A549 treated with Hydrocortisone at 1 μM for 4 hours (cell line): Measurements from ENCODE around the gene FBXO24. TPM values are rescaled to one million over a fixed set of nuclear protein-coding genes. Genes with fewer than 3 reads are reported as not detected.

Source experiments
- total RNA-seq: library from RNA; stranded (reverse); fragments of 200-300 nt; extraction: Qiagen RNA extraction; gene quantifications from 5 replicates; pipeline ENCODE4 v1.2.3, GENCODE V29; 2022

The FBXO24 gene, protein sequence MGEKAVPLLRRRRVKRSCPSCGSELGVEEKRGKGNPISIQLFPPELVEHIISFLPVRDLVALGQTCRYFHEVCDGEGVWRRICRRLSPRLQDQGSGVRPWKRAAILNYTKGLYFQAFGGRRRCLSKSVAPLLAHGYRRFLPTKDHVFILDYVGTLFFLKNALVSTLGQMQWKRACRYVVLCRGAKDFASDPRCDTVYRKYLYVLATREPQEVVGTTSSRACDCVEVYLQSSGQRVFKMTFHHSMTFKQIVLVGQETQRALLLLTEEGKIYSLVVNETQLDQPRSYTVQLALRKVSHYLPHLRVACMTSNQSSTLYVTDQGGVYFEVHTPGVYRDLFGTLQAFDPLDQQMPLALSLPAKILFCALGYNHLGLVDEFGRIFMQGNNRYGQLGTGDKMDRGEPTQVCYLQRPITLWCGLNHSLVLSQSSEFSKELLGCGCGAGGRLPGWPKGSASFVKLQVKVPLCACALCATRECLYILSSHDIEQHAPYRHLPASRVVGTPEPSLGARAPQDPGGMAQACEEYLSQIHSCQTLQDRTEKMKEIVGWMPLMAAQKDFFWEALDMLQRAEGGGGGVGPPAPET
- total RNA-seq: 0.07 to 0.35 TPM (median 0.28 TPM) in 5 replicates

DNA sequence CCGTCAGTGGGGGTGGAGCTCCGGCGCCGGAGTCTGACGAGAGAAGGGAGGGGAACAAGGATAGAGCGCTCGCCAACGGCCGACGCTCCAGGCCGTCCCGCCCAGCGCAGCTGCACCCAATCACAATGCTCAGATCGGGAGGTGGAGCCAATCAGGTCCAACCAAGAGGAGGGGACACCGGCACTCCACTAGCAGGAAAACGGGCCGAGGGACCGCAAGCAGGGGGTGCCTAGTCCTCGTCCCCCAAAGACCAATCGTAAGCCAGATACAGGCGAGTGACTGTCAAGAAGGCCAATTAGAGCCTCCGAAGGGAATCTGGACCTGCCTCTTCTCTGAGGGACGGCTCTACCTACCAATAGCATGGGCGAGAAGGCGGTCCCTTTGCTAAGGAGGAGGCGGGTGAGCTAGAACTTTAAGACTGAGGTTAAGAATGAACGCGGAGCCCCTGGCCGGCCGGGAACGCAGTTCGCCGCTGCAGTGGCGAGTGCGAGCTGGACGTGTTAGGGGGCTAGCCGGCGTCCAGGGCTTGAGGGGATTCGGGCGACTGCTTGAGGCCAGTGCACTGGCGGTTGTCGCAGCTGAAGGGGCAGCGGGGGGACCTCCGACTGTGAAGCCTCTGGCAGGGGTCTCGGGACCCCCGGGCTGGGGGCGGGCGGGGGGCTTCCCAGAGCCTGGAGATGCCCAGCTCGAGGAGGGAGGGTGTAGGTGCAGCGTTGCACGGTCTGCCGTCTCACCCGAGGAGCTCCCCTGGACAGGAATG, at the start of gene FBXO24:
FBXO24 (plus strand) TSS at position 63 of the 760 bp plus-strand sequence; CDS start at position 361, 298 bp downstream.

DNA sequence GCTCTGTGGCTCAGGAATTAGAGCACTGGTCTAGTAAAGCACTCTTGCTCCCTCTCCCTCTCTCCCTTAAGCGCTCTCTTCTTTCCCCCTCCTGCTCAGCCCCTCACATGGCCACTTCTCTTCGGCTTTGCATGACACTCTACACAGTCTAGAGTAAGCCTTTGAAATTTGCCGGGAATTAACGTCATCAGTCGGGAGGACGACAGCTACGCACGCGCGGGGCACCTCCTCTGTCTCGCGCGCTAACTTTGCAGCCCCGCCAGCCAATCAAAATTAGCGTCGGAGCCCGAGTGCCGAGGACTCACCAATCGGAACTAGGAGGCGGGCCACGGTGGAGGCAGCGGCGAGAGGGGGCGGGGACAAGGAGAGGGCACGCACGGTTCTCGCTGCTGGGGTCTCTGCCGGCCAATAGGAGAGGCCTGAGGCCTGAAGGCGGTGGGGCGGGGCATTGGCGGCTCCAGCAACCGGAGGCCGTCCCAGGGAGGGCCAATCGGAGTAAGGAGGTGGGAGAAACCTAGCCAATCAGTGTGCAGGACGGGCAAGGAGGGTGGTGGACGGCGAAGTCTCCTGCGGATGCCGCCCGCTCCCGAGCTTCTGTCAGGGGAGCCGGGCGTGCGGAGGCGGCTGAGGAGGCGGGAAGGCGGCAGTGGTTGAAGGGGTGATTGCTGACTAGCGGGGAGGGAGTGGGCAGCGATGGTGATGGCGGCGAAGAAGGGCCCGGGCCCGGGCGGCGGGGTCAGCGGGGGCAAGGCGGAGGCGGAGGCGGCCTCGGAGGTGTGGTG, 47.3 kb upstream of the FBXO24 start, which contains the start of gene AGFG2:
AGFG2 (plus strand) TSS at position 550 of the 782 bp plus-strand sequence; CDS start at position 694, 144 bp downstream.

DNA sequence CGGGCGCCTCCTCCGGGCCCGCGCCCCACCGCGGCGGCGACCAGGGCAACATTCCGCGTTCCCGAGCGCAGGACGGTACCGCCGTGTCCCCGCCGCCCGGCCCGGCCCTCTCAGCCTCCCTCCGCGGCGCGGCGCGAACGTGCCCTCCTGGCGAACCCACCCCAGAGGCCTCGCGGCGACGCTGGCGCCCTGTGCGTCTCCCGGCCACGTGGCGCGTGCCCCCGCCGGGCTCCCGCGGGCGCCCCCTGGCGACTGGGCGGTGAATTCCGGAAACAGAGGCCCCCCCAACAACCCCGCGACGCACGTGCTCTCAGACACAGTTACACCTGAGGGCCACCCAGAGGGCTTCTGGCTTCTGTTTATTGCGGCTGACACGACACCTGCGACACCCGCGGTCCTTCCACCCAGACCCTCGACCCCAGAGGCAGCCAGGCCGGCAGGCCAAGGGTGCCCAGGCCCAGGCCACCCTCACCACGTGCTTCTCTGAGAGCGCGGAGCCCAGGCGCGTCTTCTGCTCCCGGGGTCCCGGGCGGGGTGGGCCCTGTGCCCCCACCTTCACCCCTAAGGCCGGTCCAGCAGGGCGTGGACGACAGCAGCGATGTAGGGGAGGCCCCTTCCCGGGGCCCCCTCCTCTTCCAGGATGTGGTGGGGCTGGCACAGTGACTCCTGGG, 12.3 kb upstream of the FBXO24 start, which contains the start of gene SAP25:
SAP25 (minus strand) TSS at position 210 of the 671 bp plus-strand sequence; CDS start at position 52, 158 bp downstream.

DNA sequence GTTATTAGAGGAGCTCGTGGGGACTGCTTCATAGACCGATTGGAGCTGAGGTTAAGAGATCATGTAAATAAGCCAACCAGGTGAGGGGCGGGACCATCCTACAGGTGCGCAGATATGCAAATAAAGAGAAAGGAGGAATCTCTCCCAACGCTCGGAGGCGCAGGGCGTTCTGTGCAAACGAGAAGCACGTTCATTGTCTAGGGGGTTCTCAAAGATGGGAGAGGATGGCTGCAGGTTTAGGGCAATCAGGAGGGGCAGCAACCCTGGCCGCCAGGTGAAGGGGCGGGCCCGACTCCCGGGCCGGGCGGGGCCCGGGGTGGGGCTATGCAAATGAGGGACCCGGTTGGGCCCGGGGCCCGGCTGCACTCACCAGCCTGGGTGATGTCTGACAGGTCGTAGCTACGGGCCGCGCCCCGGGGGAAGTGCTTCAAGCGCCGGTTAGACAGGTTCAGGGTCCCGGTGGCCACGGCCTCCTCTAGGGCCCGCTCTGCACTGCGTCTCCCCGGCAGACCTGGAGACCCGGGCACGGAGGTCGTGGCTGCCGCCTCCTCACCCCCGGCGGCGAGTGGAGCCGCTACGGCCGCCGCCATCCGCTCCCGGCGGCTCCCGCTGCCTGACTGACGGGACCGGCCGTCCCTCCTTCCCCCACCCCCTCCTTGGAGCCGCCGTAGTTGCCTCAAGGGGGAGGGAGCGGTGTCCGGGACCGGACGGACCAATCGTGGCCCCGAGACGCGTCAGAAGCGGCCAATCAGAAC, 440 bp upstream of the FBXO24 start, which contains the start of gene LRCH4:
LRCH4 (minus strand) TSS at position 619 of the 755 bp plus-strand sequence; CDS start at position 590, 29 bp downstream.

DNA sequence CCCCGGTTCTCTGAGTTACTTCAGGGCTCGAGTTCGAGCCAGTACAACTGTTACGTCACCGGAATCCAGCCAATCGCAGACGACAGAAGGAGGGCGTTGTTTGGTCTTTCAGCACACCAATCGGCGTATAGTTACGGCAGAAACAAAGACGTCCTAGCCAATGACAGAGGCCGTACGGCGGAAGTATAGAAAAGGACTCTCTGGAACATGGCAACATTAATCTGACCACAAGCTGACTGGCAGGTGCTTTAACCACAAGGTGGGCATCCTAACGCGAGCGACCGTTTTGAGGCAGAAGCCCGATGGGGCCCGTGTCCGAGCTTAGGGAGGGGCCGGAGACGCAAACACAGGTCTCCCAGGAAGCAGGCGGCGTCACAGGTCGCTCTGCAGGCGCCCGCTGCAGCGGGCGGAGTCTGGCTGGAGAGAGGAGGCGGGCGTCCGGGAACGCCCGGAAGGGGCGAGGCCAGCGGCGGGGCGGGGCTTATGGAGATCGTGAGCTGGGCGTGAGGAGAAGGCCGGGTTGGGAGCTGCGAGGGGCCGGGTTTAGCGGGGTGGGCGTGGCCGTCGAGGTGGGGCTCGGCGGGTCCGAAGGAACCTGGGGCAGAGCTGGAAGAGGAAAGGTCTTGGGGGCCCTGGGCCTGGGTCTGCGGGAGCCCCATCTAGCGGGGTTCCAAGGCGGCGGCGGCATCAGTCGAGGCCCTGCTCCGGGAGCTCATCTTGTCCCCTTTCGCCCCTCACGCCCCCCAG, 26.0 kb downstream of the FBXO24 start, which contains the start of gene MOSPD3:
MOSPD3 (plus strand) TSS at position 558 of the 747 bp plus-strand sequence. CDS start 252 bp downstream, outside the sequence.

DNA sequence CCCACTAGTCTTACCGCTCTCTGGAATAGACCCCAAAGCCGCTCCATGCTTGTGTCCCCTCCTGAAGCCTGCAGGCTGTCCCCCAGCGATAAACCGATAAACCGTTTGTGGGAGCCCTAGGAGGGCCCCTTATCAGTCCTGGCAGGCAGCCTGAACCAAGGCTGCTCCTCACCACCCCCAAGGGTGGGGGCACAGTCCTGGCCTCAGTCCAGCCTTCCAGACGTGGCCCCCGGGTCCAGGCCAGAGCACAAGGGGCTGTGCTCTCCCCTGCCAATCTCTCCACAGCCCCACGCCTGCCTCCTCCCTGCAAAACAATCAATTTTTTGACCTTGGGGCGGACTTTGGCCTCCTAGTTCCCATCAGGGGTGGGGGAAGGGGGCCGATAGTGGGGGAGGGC, 55.3 kb downstream of the FBXO24 start, which contains the start of gene TFR2:
TFR2 (minus strand) TSS at position 90 of the 397 bp plus-strand sequence; CDS start at position 47, 43 bp downstream.

Other genes starting within 250 kb of the FBXO24 start
- 21.9 to 28.9 TPM (median 27.4 TPM) in 5 replicates for gene PILRB, start 228.2 kb upstream of the FBXO24 start, total RNA-seq
- 3.3 to 5.4 TPM (median 5.2 TPM) in 5 replicates for gene PILRA, start 212.8 kb upstream of the FBXO24 start, total RNA-seq
- gene ZCWPW1, start 157.6 kb upstream of the FBXO24 start, total RNA-seq: 1.2 to 1.9 TPM (median 1.4 TPM) in 5 replicates
- gene MEPCE, start 156.5 kb upstream of the FBXO24 start, total RNA-seq: 41.5 to 47.6 TPM (median 43.3 TPM) in 5 replicates
- 27.1 to 53.8 TPM (median 49.4 TPM) in 5 replicates for gene PPP1R35, start 149.8 kb upstream of the FBXO24 start, total RNA-seq
- gene SPACDR, start 122.1 kb upstream of the FBXO24 start, total RNA-seq: 0.53 to 1.3 TPM (median 0.88 TPM) in 5 replicates
- 48.4 to 67.7 TPM (median 57.8 TPM) in 5 replicates for gene TSC22D4, start 107.1 kb upstream of the FBXO24 start, total RNA-seq
- gene NYAP1, start 102.4 kb upstream of the FBXO24 start, total RNA-seq: 3.0 to 7.0 TPM (median 5.1 TPM) in 5 replicates
- 35.5 to 50.9 TPM (median 42.3 TPM) in 5 replicates for gene AGFG2, start 47.1 kb upstream of the FBXO24 start, total RNA-seq
- gene SAP25, start 12.4 kb upstream of the FBXO24 start, total RNA-seq: 0.18 to 0.85 TPM (median 0.21 TPM) in 4 of 5 replicates, not detected in the other
- 14.3 to 17.9 TPM (median 15.6 TPM) in 5 replicates for gene LRCH4, start 199 bp upstream of the FBXO24 start, total RNA-seq
- gene PCOLCE, start 16.0 kb downstream of the FBXO24 start, total RNA-seq: 6.7 to 10.9 TPM (median 8.5 TPM) in 5 replicates
- 17.0 to 22.3 TPM (median 19.6 TPM) in 5 replicates for gene MOSPD3, start 26.2 kb downstream of the FBXO24 start, total RNA-seq
- gene TFR2, start 55.2 kb downstream of the FBXO24 start, total RNA-seq: 2.0 to 2.4 TPM (median 2.1 TPM) in 5 replicates
- not detected in 5 replicates for gene ACTL6B, start 70.1 kb downstream of the FBXO24 start, total RNA-seq
- 194 to 257 TPM (median 243 TPM) in 5 replicates for gene GNB2, start 87.4 kb downstream of the FBXO24 start, total RNA-seq
- gene GIGYF1, start 107.9 kb downstream of the FBXO24 start, total RNA-seq: 14.9 to 18.4 TPM (median 16.5 TPM) in 5 replicates
- 65.5 to 91.5 TPM (median 89.7 TPM) in 5 replicates for gene POP7, start 119.8 kb downstream of the FBXO24 start, total RNA-seq
- gene EPO, start 134.1 kb downstream of the FBXO24 start, total RNA-seq: not detected in 5 replicates
- not detected in 5 replicates for gene ZAN, start 147.3 kb downstream of the FBXO24 start, total RNA-seq
- gene EPHB4, start 241.2 kb downstream of the FBXO24 start, total RNA-seq: 38.1 to 45.9 TPM (median 42.2 TPM) in 5 replicates